Parietal lobe (tissue), 1 donor: ENCODE measurements around the gene PARD6G. TPM values are rescaled to one million over a fixed set of nuclear protein-coding genes. Genes with fewer than 3 reads are reported as not detected.

ENCODE experiments used
- total RNA-seq: library from RNA; depleted of rRNA; stranded (reverse); fragments of >200 nt; gene quantifications from one replicate; pipeline ENCODE4 v1.2.3, GENCODE V29; 2014

The PARD6G gene
- total RNA-seq, result 11.6 TPM

GRCh38 chr18:80247393-80247841 lies at the start of gene PARD6G:
PARD6G (minus strand) TSS chr18:80247514; CDS start chr18:80247348, 166 bp downstream.

GRCh38 chr18:80108739-80109675 lies 138.3 kb downstream of the PARD6G start, which contains the start of gene ADNP2:
ADNP2 (plus strand) TSS chr18:80109262; CDS start chr18:80117543, 8,281 bp downstream.

Other genes starting within 250 kb of the PARD6G start
- gene RBFA, start 213.1 kb downstream of the PARD6G start, total RNA-seq, result 100 TPM
- 23.5 TPM for gene ADNP2, start 138.3 kb downstream of the PARD6G start, total RNA-seq